GM23338 (cell line): ENCODE measurements around the gene WIPI1. TPM values are rescaled to one million over a fixed set of nuclear protein-coding genes. Genes with fewer than 3 reads are reported as not detected.

ENCODE experiments used
- ATAC-seq: fragments of 200-7000 bp; cut with Tn5 transposase; 3 replicates; pipeline ENCODE4 v1.9.1; 2020
- DNase-seq: peaks from one replicate; pipeline ENCODE4 v3.0.0-alpha.2; 2015; ENCODE audit warnings: low spot score
- H2AFZ ChIP-seq: fragments of 200-600 bp; sonication (generic); 2 replicates; pipeline ENCODE4 v1.8.0; 2016; ENCODE audit warnings: antibody characterized with exemption, mild to moderate bottlenecking, moderate library complexity
- H3F3A ChIP-seq: fragments of 200-600 bp; sonication (generic); replicated peaks from 2 replicates; pipeline ENCODE4 v1.8.0; 2017; ENCODE audit warnings: antibody characterized with exemption, mixed run types, low read depth
- H3K27ac ChIP-seq: fragments of 200-600 bp; sonication (generic); 2 replicates; pipeline ENCODE4 v1.6.1; 2016; ENCODE audit warnings: low read depth
- H3K27me3 ChIP-seq: fragments of 200-600 bp; sonication (generic); 2 replicates; pipeline ENCODE4 v1.8.0; 2016; ENCODE audit warnings: mild to moderate bottlenecking, mixed run types, moderate library complexity; ENCODE audit not compliant: insufficient read depth
- H3K36me3 ChIP-seq: fragments of 200-600 bp; sonication (generic); 2 replicates; pipeline ENCODE4 v1.8.0; 2016; ENCODE audit warnings: mild to moderate bottlenecking; ENCODE audit not compliant: insufficient read depth
- H3K4me1 ChIP-seq: fragments of 200-600 bp; sonication (generic); 2 replicates; pipeline ENCODE4 v1.8.0; 2016; ENCODE audit warnings: mild to moderate bottlenecking, moderate library complexity; ENCODE audit not compliant: insufficient read depth
- H3K4me2 ChIP-seq: fragments of 200-600 bp; sonication (generic); 2 replicates; pipeline ENCODE4 v1.7.1; 2017; ENCODE audit warnings: mixed run types
- H3K4me3 ChIP-seq: fragments of 200-600 bp; sonication (generic); 2 replicates; pipeline ENCODE4 v1.6.1; 2016; ENCODE audit warnings: mixed run types
- H3K79me2 ChIP-seq: fragments of 200-600 bp; sonication (generic); replicated peaks from 2 replicates; pipeline ENCODE4 v1.8.0; 2017; ENCODE audit warnings: mild to moderate bottlenecking; ENCODE audit not compliant: insufficient read depth
- H3K9me2 ChIP-seq: fragments of 200-600 bp; sonication (generic); 2 replicates; pipeline ENCODE4 v1.8.0; 2017; ENCODE audit not compliant: insufficient read depth
- H4K20me1 ChIP-seq: fragments of 200-600 bp; sonication (generic); replicated peaks from 2 replicates; pipeline ENCODE4 v1.8.0; 2017; ENCODE audit warnings: mild to moderate bottlenecking; ENCODE audit not compliant: insufficient read depth
- H3K27ac Mint-ChIP-seq: 2 replicates; pipeline ENCODE4 v1.8.0; 2020; ENCODE audit warnings: inconsistent platforms, mild to moderate bottlenecking, moderate library complexity, mixed read lengths
- H3K27me3 Mint-ChIP-seq: 3 replicates; pipeline ENCODE4 v1.8.0; 2022; ENCODE audit warnings: low read depth, mild to moderate bottlenecking, moderate library complexity, mixed read lengths, inconsistent platforms; ENCODE audit not compliant: insufficient read depth, poor library complexity
- H3K36me3 Mint-ChIP-seq: 3 replicates; pipeline ENCODE4 v1.8.0; 2021; ENCODE audit warnings: low read depth, mild to moderate bottlenecking, inconsistent platforms, moderate library complexity, mixed read lengths
- H3K4me1 Mint-ChIP-seq: 3 replicates; pipeline ENCODE4 v1.8.0; 2020; ENCODE audit warnings: mild to moderate bottlenecking, inconsistent platforms, mixed read lengths
- H3K4me3 Mint-ChIP-seq: 3 replicates; pipeline ENCODE4 v1.8.0; 2021; ENCODE audit warnings: moderate library complexity, mild to moderate bottlenecking, inconsistent platforms, mixed read lengths
- H3K9me3 Mint-ChIP-seq: 3 replicates; pipeline ENCODE4 v1.8.0; 2020; ENCODE audit warnings: moderate library complexity, mild to moderate bottlenecking, inconsistent platforms, mixed read lengths
- CREB1 ChIP-seq: fragments of 250-450 bp; sonication (Bioruptor Pico); IDR thresholded peaks from 2 replicates; pipeline ENCODE4 v1.5.0; 2020; ENCODE audit warnings: low read depth, mild to moderate bottlenecking, moderate library complexity
- ETS1 ChIP-seq: IDR thresholded peaks from 2 replicates; pipeline ENCODE4 v1.6.1; 2016; ENCODE audit warnings: antibody characterized with exemption
- EZH2phosphoT487 ChIP-seq: fragments of 200-600 bp; sonication (generic); IDR thresholded peaks from one replicate; pipeline ENCODE4 v1.8.1; 2018; ENCODE audit warnings: antibody characterized with exemption; ENCODE audit not compliant: unreplicated experiment
- JUNB ChIP-seq: IDR thresholded peaks from one replicate; pipeline ENCODE4 v1.6.1; 2016; ENCODE audit warnings: antibody characterized with exemption; ENCODE audit not compliant: unreplicated experiment
- NANOG ChIP-seq: IDR thresholded peaks from 2 replicates; pipeline ENCODE4 v1.6.1; 2016; ENCODE audit warnings: antibody characterized with exemption, borderline replicate concordance
- POLR2AphosphoS5 ChIP-seq: IDR thresholded peaks from 2 replicates; pipeline ENCODE4 v1.6.1; 2016; ENCODE audit warnings: antibody characterized with exemption, low read depth
- REST ChIP-seq: IDR thresholded peaks from one replicate; pipeline ENCODE4 v1.6.1; 2018; ENCODE audit warnings: antibody characterized with exemption; ENCODE audit not compliant: unreplicated experiment
- STAT1 ChIP-seq: IDR thresholded peaks from one replicate; pipeline ENCODE4 v1.6.1; 2016; ENCODE audit warnings: antibody characterized with exemption; ENCODE audit not compliant: unreplicated experiment
- ZNF114 ChIP-seq: fragments of 250-450 bp; sonication (Bioruptor Pico); IDR thresholded peaks from 2 replicates; pipeline ENCODE4 v1.5.0; 2020; ENCODE audit warnings: mild to moderate bottlenecking, moderate library complexity
- ZNF331 ChIP-seq: fragments of 250-450 bp; sonication (Bioruptor Pico); IDR thresholded peaks from 2 replicates; pipeline ENCODE4 v1.5.0; 2020; ENCODE audit warnings: low read depth, mild to moderate bottlenecking, moderate library complexity
- polyA plus RNA-seq: library from polyadenylated mRNA; unstranded; fragments of >200 nt; fragmentation: Nextera tagmentation; extraction: Ambion mirVana; gene quantifications from 2 replicates; pipeline ENCODE4 v1.2.1, GENCODE V29; 2016
- total RNA-seq: library from RNA; depleted of rRNA; stranded (reverse); fragments of >200 nt; shearing (Covaris generic); gene quantifications from 2 replicates; pipeline ENCODE4 v1.2.3, GENCODE V29; 2014

WIPI1 gene
- total and polyA plus RNA-seq, 2 experiments from 2014 or later: 24.1 to 29.3 TPM

- ATAC-seq: peak; percentile 84
- Mint-ChIP-seq H3K27me3 (peaks cover 8% of the 10 kb centered on the region), H3K27ac (peak overlapping the region; percentile 85), H3K4me1 (peaks cover 48% of the 10 kb centered on the region), H3K4me3 (peak overlapping the region; percentile 91), H3K36me3 (no peaks in the 10 kb centered on the region), H3K9me3 (no peaks in the 10 kb centered on the region; the same call in 2 of the 3 replicates)
- DNase-seq: peak; percentile 93
- Histone ChIP-seq H3K79me2 (no peaks in the 10 kb centered on the region), H2AFZ (0 out of 2 replicates have a peak overlapping the region, but pooled peaks have one; percentile 12), H3K4me2 (peak overlapping the region; percentile 91), H3K27ac (0 out of 2 replicates have a peak overlapping the region, but pooled peaks have one; percentile 53), H4K20me1 (no peaks in the 10 kb centered on the region), H3K4me1 (peaks cover 42% of the 10 kb centered on the region), H3K9me2 (no peaks in the 10 kb centered on the region), H3K36me3 (peaks cover 5% of the 10 kb centered on the region; the same call in 1 of the 2 replicates), H3K4me3 (peak overlapping the region; percentile 76), H3F3A (peaks cover 4% of the 10 kb centered on the region; the same call in 1 of the 2 replicates), H3K27me3 (peaks cover 7% of the 10 kb centered on the region; the same call in 1 of the 2 replicates)
- TF ChIP-seq POLR2AphosphoS5: peak; percentile 52; the same call in 1 of the 2 replicates
- TF ChIP-seq JUNB: no peak
Observed at GRCh38 chr17:68456339-68457167, 743 bp downstream of the WIPI1 start.

- H3K36me3 Mint-ChIP-seq: no peaks in the 10 kb centered on the region
- peaks cover 5% of the 10 kb centered on the region; the same call in 1 of the 2 replicates for H3K36me3 ChIP-seq
- H3F3A ChIP-seq: peaks cover 4% of the 10 kb centered on the region; the same call in 1 of the 2 replicates
- 0 out of 2 replicates have a peak overlapping the region, but pooled peaks have one; percentile 85 for H3K27ac Mint-ChIP-seq
- H3K4me1 ChIP-seq: peaks cover 36% of the 10 kb centered on the region
- H3K4me2 ChIP-seq: peak overlapping the region; percentile 91
- H2AFZ ChIP-seq: no peak overlapping the region
- no peak for DNase-seq
- no peaks in the 10 kb centered on the region for H3K9me2 ChIP-seq
- H3K27me3 ChIP-seq: peaks cover 7% of the 10 kb centered on the region; the same call in 1 of the 2 replicates
- H3K4me3 ChIP-seq: peak overlapping the region; percentile 76
- H3K4me1 Mint-ChIP-seq: peaks cover 42% of the 10 kb centered on the region
- H4K20me1 ChIP-seq: no peaks in the 10 kb centered on the region
- no peak overlapping the region for H3K27ac ChIP-seq
- TF ChIP-seq ZNF114 (CRISPR knock-in tag) (no peak), POLR2AphosphoS5 (no peak), JUNB (no peak), ETS1 (no peak), NANOG (no peak), REST (no peak), EZH2phosphoT487 (no peak), ZNF331 (CRISPR knock-in tag) (no peak), STAT1 (no peak), CREB1 (CRISPR knock-in tag) (no peak)
- H3K27me3 Mint-ChIP-seq: peaks cover 8% of the 10 kb centered on the region
- no peaks in the 10 kb centered on the region for H3K79me2 ChIP-seq
- no peak for ATAC-seq
- H3K9me3 Mint-ChIP-seq: no peaks in the 10 kb centered on the region; the same call in 2 of the 3 replicates
- peak overlapping the region; percentile 91 for H3K4me3 Mint-ChIP-seq
Observed at GRCh38 chr17:68455901-68456338, 1.4 kb downstream of the WIPI1 start.
